NCI-H2227 (cell line): Measurements from ENCODE around the gene DDR1.

Experiments
- DNase-seq: peaks from one replicate; lab custom pipeline; 2025; ENCODE audit not compliant: unreplicated experiment; lab: John Stamatoyannopoulos, UW

DDR1 gene

GRCh38 chr6:30883685-30884520 lies at the start of gene DDR1:
Gene DDR1, plus strand, starts transcription at chr6:30884519. Its CDS starts 4,211 bp downstream, at chr6:30888730.
- peak; percentile 73 for DNase-seq

GRCh38 chr6:30834646-30835045 lies 49.7 kb upstream of the DDR1 start:
- DNase-seq = no peak

- DNase-seq = no peak
These were observed 48.7 kb upstream of the DDR1 start for GRCh38 chr6:30835576-30835975.

GRCh38 chr6:30836431-30836866 lies 47.9 kb upstream of the DDR1 start:
- DNase-seq = no peak

- DNase-seq = no peak
These were observed 47.4 kb upstream of the DDR1 start for GRCh38 chr6:30836957-30837356.

- no peak for DNase-seq
These were observed 46.9 kb upstream of the DDR1 start for GRCh38 chr6:30837432-30837831.

GRCh38 chr6:30837870-30838269 lies 46.4 kb upstream of the DDR1 start:
- peak; percentile 21 for DNase-seq

GRCh38 chr6:30839671-30840070 lies 44.6 kb upstream of the DDR1 start:
- no peak for DNase-seq

- DNase-seq = no peak
These were observed 44.0 kb upstream of the DDR1 start for GRCh38 chr6:30840084-30840934.

GRCh38 chr6:30840935-30841643 lies 43.2 kb upstream of the DDR1 start:
- DNase-seq = no peak

- DNase-seq = no peak
These were observed 42.4 kb upstream of the DDR1 start for GRCh38 chr6:30841644-30842504.

- DNase-seq = no peak
These were observed 41.3 kb upstream of the DDR1 start for GRCh38 chr6:30842754-30843610.

GRCh38 chr6:30843611-30843998 lies 40.7 kb upstream of the DDR1 start:
- DNase-seq = no peak

GRCh38 chr6:30844118-30844535 lies 40.2 kb upstream of the DDR1 start:
- DNase-seq = no peak

- DNase-seq = no peak
These were observed 39.1 kb upstream of the DDR1 start for GRCh38 chr6:30845183-30845582.

GRCh38 chr6:30847421-30847970 lies 36.8 kb upstream of the DDR1 start:
- no peak for DNase-seq

GRCh38 chr6:30847971-30848436 lies 36.3 kb upstream of the DDR1 start:
- no peak for DNase-seq

GRCh38 chr6:30849903-30850651 lies 34.2 kb upstream of the DDR1 start:
- no peak for DNase-seq
